Activated CD8-positive, alpha-beta memory T cell treated with anti-CD3 and anti-CD28 coated beads for 24 hours (primary cell): ENCODE data around the gene ITLN2.
"Not testable (repeated sequence)": the region's sequence is repeated elsewhere in the genome, so short reads cannot be mapped to it uniquely, and the experiment has no call there.

Experiments
- DNase-seq: peaks from one replicate; pipeline ENCODE4 v3.0.0-alpha.2; 2020

ITLN2 gene

DNA sequence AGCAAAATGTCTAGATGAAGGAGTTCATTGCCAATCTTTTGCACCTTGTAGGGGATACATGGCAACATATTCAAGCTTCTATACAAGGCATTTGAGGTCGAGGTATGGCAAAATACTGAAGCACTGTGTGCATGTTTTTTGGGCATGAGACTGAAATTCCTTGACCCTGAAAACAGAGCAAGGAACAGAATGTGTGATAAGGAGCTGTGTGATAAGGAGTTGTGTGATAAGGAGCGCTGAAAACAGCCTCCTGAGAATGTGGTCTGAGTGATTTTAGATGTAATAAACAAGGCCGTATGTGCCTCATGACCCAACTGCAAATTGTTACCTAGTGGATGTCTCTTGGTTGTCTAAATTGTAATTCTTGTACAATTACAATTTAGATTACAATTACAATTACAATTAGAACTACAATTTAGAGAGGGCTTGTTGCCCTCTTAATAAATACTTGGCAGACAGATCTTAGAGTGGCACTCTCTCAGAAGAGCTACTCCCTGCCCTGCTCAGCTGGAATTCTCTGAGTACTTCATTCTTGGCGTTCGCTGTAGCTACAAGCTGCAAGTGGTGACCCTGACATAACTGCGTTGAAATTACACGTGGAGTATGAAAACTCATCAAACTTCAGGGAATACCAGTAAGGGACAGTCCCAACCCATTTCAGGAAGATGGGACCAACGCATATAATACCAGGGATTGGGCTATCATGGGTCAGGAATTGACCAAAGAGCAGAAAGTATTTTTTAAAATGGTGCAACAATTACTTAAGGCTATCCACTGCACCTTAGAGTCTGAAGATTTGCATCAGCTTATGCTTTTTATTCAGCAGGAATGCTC, 49.6 kb downstream of the ITLN2 start:
- DNase-seq, result no peak

DNA sequence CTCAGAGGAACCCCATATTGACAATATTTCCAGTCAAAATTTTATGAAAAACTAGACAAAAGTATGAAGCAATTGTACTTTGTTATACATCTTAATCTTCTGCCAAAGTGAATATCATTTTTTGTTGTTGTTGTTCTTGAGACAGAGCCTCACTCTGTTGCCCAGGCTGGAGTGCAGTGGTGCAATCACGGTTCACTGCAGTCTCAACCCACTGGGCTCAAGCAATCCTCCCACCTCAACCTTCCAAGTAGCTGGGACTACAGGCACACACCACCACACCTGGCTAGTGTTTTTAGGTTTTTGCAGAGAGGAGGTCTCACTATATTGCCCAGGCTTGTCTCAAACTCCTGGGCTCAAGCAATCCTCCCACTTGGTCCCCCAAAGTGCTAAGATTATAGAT, 52.4 kb downstream of the ITLN2 start:
- DNase-seq, result not testable (repeated sequence)

DNA sequence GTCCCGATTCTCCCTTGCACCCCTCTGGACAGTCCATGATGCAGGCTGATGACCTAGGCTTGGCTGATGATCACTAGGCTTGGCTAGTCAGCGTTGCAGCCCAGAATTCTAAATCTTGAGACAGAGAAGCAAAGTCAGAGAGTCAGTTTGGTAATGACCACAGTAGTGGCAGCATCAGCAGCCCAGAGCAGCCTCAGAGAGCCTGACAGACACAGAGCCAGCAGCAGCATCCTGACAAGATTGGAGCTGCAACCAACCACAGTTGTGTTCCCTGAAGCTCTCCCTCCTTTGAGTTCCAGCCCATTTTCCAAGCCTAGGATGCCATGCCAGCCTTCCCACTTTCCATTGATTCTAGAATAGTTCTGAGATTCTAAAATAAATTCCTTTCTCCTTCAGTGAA, 52.8 kb downstream of the ITLN2 start:
- DNase-seq, result no peak

DNA sequence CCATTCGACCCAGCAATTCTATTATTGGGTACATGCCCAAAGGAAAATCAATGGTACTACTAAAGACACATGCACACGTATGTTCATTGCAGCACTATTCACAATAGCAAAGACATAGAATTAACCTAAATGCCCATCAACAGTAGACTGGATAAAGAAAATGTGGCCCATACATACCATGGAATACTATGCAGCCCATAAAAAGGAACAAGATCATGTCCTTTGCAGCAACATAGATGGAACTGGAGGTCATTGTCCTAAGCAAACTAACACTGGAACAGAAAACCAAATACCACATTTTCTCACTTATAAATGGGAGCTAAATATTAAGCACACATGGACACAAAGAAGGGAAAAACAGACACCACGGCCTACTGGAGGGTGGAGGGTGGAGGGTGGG, 53.9 kb downstream of the ITLN2 start:
- DNase-seq, result not testable (repeated sequence)
